Breast epithelium (tissue), 3 donors: ENCODE data around the gene SOX11.

Source experiments
- POLR2A ChIP-seq: fragments of 450-650 bp; IDR thresholded peaks from one replicate; pipeline ENCODE4 v1.6.1; 2016; ENCODE audit warnings: antibody characterized with exemption, mild to moderate bottlenecking, moderate library complexity
- POLR2AphosphoS5 ChIP-seq, 3 donors: sonication (generic); formaldehyde crosslinking; IDR thresholded peaks; one replicate each; pipeline ENCODE4 v1.6.1; 2017; ENCODE audit warnings: antibody characterized with exemption in 3 of 3
- TF ChIP-seq, protein P1 (sequence below), 3 donors: fragments of 450-650 bp; IDR thresholded peaks; one replicate each; pipeline ENCODE4 v1.5.1; 2016 to 2017; ENCODE audit warnings: antibody characterized with exemption in 3 of 3, mild to moderate bottlenecking in 3 of 3, moderate library complexity in 3 of 3

DNA sequence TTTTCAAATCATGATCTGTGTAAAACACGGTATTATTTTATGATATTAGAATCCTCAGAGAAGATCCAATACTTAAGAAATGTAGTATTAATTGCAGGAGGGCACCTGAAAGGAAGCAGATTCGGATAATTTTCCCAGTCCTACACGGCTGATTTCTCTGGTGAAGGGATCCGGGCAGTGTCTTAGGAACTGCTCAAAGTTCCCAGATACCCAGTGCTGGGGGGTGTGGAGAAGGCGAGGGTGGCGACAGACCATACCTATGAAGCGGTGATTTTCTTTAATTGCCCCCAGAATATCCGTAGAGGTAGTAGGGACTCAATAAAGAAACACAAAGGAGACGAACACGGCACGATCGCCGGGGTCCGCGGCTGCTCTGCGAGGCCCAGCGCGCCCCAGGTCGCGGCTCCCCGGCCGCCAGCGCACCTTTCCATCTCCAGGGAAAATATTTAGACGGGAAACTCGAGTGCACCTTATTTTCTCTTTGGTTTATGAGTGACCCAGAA is 1.4 kb upstream of the SOX11 start:
- TF ChIP-seq, protein P1, sequence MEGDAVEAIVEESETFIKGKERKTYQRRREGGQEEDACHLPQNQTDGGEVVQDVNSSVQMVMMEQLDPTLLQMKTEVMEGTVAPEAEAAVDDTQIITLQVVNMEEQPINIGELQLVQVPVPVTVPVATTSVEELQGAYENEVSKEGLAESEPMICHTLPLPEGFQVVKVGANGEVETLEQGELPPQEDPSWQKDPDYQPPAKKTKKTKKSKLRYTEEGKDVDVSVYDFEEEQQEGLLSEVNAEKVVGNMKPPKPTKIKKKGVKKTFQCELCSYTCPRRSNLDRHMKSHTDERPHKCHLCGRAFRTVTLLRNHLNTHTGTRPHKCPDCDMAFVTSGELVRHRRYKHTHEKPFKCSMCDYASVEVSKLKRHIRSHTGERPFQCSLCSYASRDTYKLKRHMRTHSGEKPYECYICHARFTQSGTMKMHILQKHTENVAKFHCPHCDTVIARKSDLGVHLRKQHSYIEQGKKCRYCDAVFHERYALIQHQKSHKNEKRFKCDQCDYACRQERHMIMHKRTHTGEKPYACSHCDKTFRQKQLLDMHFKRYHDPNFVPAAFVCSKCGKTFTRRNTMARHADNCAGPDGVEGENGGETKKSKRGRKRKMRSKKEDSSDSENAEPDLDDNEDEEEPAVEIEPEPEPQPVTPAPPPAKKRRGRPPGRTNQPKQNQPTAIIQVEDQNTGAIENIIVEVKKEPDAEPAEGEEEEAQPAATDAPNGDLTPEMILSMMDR (IDR thresholded peaks at IDR 0.05) = no peak
- TF ChIP-seq POLR2A (no peak), POLR2AphosphoS5 (IDR thresholded peaks at IDR 0.05) (no peak)
